Gastrocnemius medialis (tissue), 4 donors: ENCODE data around the gene TSSK1B. TPM values are rescaled to one million over a fixed set of nuclear protein-coding genes. Genes with fewer than 3 reads are reported as not detected.

Source experiments
- ATAC-seq, 2 donors: fragments of 150-250 bp; one replicate each; pipeline ENCODE4 v1.9.1; 2016
- DNase-seq, 2 donors: peaks; one replicate each; pipeline ENCODE4 v3.0.0-alpha.2; 2019
- H3K27ac ChIP-seq, 4 donors: fragments of 200-600 bp; sonication (generic); 1 replicate in 1 of 4; 2 replicates in 3 of 4; pipeline ENCODE4 v1.5.1; 2016 to 2018; ENCODE audit warnings: mild to moderate bottlenecking in 2 of 4, moderate library complexity in 1 of 4
- H3K27me3 ChIP-seq, 3 donors: fragments of 200-600 bp; sonication (generic) in 2 of 3; 1 replicate in 1 of 3; 2 replicates in 2 of 3; pipeline versions ENCODE4 v1.5.1 to v1.6.0; 2016 to 2019; ENCODE audit warnings: mild to moderate bottlenecking in 1 of 3, moderate library complexity in 1 of 3
- H3K36me3 ChIP-seq, 2 donors: fragments of 200-600 bp; sonication (generic) in 1 of 2; one replicate each; pipeline ENCODE4 v1.5.1; 2017 to 2018
- H3K4me1 ChIP-seq, 2 donors: fragments of 200-600 bp; sonication (generic) in 1 of 2; one replicate each; pipeline ENCODE4 v1.5.1; 2016 to 2017; ENCODE audit warnings: mild to moderate bottlenecking in 2 of 2
- H3K4me3 ChIP-seq, 4 donors: fragments of 200-600 bp; sonication (generic) in 3 of 4; 1 replicate in 1 of 4; 2 replicates in 3 of 4; pipeline ENCODE4 v1.5.1; 2016 to 2019; ENCODE audit warnings: mild to moderate bottlenecking in 2 of 4
- H3K9me3 ChIP-seq, 3 donors: fragments of 200-600 bp; sonication (generic) in 2 of 3; 1 replicate in 1 of 3; 2 replicates in 2 of 3; pipeline ENCODE4 v1.5.1; 2016 to 2019
- POLR2A ChIP-seq, 2 donors: fragments of 450-650 bp; IDR thresholded peaks; one replicate each; pipeline ENCODE4 v1.6.1; 2017; ENCODE audit warnings: antibody characterized with exemption in 2 of 2, mild to moderate bottlenecking in 2 of 2, moderate library complexity in 2 of 2
- in situ Hi-C, 4 donors: fragments of 200-750 bp; cut with MboI; loops; one replicate each; pipeline versions ENCODE4 v1.15.0 to v1.8.0; 2017; ENCODE audit warnings: low sequenced_read_pairs in 4 of 4
- intact Hi-C: fragments of 100-400 bp; cut with DNase I; formaldehyde crosslinking; loops from one replicate; pipeline ENCODE4 v1.15.1; 2023; ENCODE audit warnings: low total_unique reads
- total RNA-seq, 4 donors: library from RNA; depleted of rRNA; stranded (reverse); fragments of >200 nt; gene quantifications; one replicate each; pipeline versions ENCODE4 v1.1.0 to v1.2.3, GENCODE V29; 2016
- TF ChIP-seq, protein P1 (sequence below), 5 experiments: fragments of 450-650 bp in 3 of 5; fragments of 200-600 bp in 2 of 5; sonication (generic) in 2 of 5; IDR thresholded peaks in 4 of 5; conservative IDR thresholded peaks in 1 of 5; 1 replicate in 4 of 5; 2 replicates in 1 of 5; pipeline ENCODE4 v1.5.1; 2016 to 2019; ENCODE audit warnings: antibody characterized with exemption in 5 of 5, mild to moderate bottlenecking in 3 of 5, moderate library complexity in 3 of 5

TSSK1B gene
- total RNA-seq, 4 donors from 2014 or later: not detected

DNA sequence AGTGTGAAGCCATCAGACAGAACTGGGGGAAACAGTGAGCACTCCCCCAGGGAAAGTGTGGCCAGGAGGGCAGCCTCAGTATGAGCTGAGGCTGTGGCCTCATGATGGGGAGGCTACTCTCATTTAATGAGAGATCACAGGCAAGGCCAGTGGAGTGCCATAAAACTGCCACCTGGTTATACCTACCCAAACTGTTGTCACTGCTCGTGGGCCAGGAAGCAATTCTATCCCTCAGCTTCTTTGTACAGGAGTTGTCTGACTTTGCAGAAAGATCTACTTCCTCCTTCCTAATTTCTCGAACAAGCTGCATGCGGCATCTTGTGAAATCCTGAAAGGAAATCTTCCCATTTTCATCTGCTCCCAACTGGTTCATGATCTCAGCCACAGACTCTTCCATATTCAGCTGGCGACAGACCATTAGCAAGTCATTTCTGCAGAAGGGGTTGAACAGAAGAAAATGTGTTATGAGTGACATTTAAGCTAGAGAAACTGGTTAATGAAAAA is 50.0 kb downstream of the TSSK1B start:
- Histone ChIP-seq H3K27me3 (no peaks in the 10 kb centered on the region), H3K36me3 (no peaks in the 10 kb centered on the region), H3K27ac (no peak overlapping the region), H3K9me3 (no peaks in the 10 kb centered on the region), H3K4me1 (no peaks in the 10 kb centered on the region), H3K4me3 (no peak overlapping the region)
- DNase-seq (no peak), ATAC-seq (no peak)
- in situ Hi-C loops (loop anchor here in 2 of 4 donors (10.0 kb wide), 1 partner anchor 220 kb away; no protein-coding TSS in a partner anchor), intact Hi-C loops (no loop called here)
- no peak for TF ChIP-seq POLR2A (IDR thresholded peaks at IDR 0.05)
- TF ChIP-seq, protein P1, sequence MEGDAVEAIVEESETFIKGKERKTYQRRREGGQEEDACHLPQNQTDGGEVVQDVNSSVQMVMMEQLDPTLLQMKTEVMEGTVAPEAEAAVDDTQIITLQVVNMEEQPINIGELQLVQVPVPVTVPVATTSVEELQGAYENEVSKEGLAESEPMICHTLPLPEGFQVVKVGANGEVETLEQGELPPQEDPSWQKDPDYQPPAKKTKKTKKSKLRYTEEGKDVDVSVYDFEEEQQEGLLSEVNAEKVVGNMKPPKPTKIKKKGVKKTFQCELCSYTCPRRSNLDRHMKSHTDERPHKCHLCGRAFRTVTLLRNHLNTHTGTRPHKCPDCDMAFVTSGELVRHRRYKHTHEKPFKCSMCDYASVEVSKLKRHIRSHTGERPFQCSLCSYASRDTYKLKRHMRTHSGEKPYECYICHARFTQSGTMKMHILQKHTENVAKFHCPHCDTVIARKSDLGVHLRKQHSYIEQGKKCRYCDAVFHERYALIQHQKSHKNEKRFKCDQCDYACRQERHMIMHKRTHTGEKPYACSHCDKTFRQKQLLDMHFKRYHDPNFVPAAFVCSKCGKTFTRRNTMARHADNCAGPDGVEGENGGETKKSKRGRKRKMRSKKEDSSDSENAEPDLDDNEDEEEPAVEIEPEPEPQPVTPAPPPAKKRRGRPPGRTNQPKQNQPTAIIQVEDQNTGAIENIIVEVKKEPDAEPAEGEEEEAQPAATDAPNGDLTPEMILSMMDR (IDR thresholded peaks at IDR 0.05 in 4 of 5, conservative IDR thresholded peaks at IDR 0.05 in 1 of 5): no peak

DNA sequence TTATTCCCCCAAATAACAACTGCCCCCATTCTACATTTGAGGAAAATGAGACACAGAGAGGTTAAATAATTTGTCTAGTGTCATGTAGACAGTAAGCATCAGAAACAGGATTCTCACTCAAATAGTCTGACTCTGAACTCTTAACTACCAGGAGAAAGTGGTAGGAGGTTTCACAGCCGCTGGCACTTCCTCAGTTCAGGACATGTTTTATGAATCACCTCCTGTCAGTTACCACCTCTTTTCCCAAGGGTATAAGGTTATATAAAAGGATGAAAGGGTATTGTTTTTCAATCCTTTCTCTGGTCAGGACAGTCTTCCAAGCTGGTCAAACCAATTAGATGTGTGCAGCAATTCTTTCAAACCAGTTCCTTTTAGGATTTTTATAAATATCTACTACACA is 52.1 kb downstream of the TSSK1B start:
- no peak for TF ChIP-seq POLR2A (IDR thresholded peaks at IDR 0.05)
- TF ChIP-seq, protein P1 (IDR thresholded peaks at IDR 0.05 in 4 of 5, conservative IDR thresholded peaks at IDR 0.05 in 1 of 5): no peak
- H3K36me3 ChIP-seq: no peaks in the 10 kb centered on the region
- in situ Hi-C loops: loop anchor here in 2 of 4 donors (10.0 kb wide), 1 partner anchor 222 kb away; no protein-coding TSS in a partner anchor
- H3K4me3 ChIP-seq: no peak overlapping the region
- intact Hi-C loops: no loop called here
- no peaks in the 10 kb centered on the region for H3K9me3 ChIP-seq
- no peaks in the 10 kb centered on the region for H3K4me1 ChIP-seq
- ATAC-seq: no peak
- H3K27ac ChIP-seq: no peak overlapping the region
- no peaks in the 10 kb centered on the region for H3K27me3 ChIP-seq
- DNase-seq: no peak

Other genes starting within 250 kb of the TSSK1B start
- gene MCC, start 53.5 kb upstream of the TSSK1B start, total RNA-seq: 10 to 100 TPM in 2 of 4 donors, 1 to 10 TPM in 2; 6.8 to 11.9 (median 9.0) TPM
- 10 to 100 TPM in 3 of 4 donors, 1 to 10 TPM in 1; 9.0 to 22.7 (median 15.3) TPM for gene YTHDC2, start 78.7 kb upstream of the TSSK1B start, total RNA-seq